ENCODE results near the gene JMY. TPM values are rescaled to one million over a fixed set of nuclear protein-coding genes. Genes with fewer than 3 reads are reported as not detected.

The JMY gene
- total and polyA plus RNA-seq, 7 experiments from 2014 or later: 6.5 to 47.0 (median 23.3) TPM

DNA sequence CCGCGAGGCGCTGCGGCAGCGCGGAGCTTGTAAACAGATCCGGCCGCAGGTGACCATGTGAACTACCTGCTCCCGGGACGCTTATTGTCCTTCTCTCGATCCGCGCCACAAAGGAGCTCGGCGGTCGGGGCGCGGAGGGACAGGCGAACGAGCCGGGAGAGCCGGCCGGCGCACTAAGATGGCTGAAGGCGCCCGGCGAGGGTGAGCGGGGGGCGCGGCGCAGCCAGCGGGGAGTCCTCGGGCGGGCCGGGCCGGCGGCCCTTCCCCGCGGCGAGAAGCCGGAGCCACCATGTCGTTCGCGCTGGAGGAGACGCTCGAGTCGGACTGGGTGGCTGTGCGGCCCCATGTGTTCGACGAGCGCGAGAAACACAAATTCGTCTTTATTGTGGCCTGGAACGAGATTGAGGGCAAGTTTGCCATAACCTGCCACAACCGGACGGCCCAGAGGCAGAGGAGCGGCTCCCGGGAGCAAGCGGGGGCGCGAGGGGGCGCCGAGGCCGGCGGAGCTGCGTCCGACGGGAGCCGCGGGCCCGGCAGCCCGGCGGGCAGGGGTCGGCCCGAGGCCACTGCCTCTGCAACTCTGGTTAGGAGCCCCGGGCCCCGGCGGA lies 535 bp downstream of the JMY start:
- peaks cover 0 to 7% (median 0%) of the 10 kb centered on the region in 3 experiments for H3K36me3 ChIP-seq (ENCODE audit: control insufficient read depth in 2 of 3, insufficient read depth in 3 of 3, low read length in 3 of 3)
- H3K27me3 ChIP-seq (ENCODE audit: control insufficient read depth in 2 of 2, insufficient read depth in 2 of 2, low read length in 2 of 2): no peaks in the 10 kb centered on the region
- ChIA-PET POLR2A (interaction anchor here (0.6 to 2.4 kb wide), 8 partner anchors 8 to 876 kb away, joined by 3 to 15 read pairs (median 4); partner anchors contain the start of gene SCAMP1), CTCF (interaction anchor here (1.5 kb wide), 1 partner anchor 103 kb away, joined by 5 read pairs; no protein-coding TSS in a partner anchor)
- H3K27ac ChIP-seq (ENCODE audit: low read depth, low read length): peak overlapping the region; percentile 99
- H3K4me1 Mint-ChIP-seq: peaks cover 22 to 42% (median 35%) of the 10 kb centered on the region in 7 donors
- peaks cover 8 to 42% of the 10 kb centered on the region in 2 donors for H3K4me1 ChIP-seq (ENCODE audit: control insufficient read depth in 2 of 2, insufficient read depth in 2 of 2, low read length in 2 of 2)
- peak overlapping the region; percentile 86 to 97 (median 94) for H3K4me3 Mint-ChIP-seq
- peak overlapping the region; percentile 95 for H3K4me3 ChIP-seq (ENCODE audit: low read length)
- peaks cover 0 to 5% (median 4%) of the 10 kb centered on the region in 5 donors for H3K36me3 Mint-ChIP-seq
- no peaks in the 10 kb centered on the region for H3K9me3 Mint-ChIP-seq
- peak overlapping the region; percentile 79 to 96 (median 91) for H3K27ac Mint-ChIP-seq
- H3K9me3 ChIP-seq (ENCODE audit: control insufficient read depth in 2 of 3, low read length in 3 of 3): no peaks in the 10 kb centered on the region
- ATAC-seq (peak; percentile 39), DNase-seq (peak in 6 of 9 donors; percentile 16 to 56 (median 45))
- peaks cover 0 to 4% (median 0%) of the 10 kb centered on the region in 5 donors for H3K27me3 Mint-ChIP-seq
- intact Hi-C loops (cut with micrococcal nuclease): loop anchor here (1.0 to 10.0 kb wide), 16 partner anchors 14 to 1459 kb away; partner anchors contain the start of genes MTX3 (in 2 of the 2), SERINC5 (in 2 of the 2), TBCA (in 2 of the 2) and TENT2 (in 2 of the 2)

DNA sequence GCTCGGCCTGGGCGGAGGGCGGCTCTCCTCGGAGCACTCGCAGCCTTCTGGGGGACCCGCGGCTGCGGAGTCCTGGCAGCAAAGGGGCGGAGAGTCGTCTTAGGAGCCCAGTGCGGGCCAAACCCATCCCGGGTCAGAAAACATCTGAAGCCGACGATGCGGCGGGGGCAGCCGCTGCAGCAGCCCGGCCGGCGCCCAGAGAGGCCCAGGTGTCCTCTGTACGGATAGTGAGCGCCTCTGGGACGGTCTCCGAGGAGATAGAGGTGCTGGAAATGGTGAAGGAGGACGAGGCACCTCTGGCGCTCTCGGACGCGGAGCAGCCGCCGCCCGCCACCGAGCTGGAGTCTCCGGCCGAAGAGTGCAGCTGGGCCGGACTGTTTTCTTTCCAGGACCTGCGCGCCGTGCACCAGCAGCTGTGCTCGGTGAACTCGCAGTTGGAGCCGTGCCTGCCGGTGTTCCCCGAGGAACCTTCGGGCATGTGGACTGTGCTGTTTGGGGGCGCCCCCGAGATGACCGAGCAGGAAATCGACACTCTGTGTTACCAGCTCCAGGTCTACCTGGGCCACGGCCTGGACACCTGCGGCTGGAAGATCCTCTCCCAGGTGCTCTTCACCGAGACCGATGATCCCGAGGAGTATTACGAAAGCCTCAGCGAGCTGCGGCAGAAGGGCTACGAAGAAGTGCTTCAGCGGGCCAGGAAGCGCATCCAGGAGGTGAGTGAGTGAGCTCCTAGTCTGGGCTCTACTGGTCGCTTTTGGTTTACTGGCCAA lies 1.2 kb downstream of the JMY start:
- intact Hi-C loops (cut with micrococcal nuclease): loop anchor here (1.0 to 10.0 kb wide), 17 partner anchors 14 to 1460 kb away; partner anchors contain the start of genes MTX3 (in 2 of the 2), SERINC5 (in 2 of the 2), TBCA (in 2 of the 2) and TENT2 (in 2 of the 2)
- ChIA-PET CTCF (interaction anchor here (0.6 to 1.5 kb wide), 2 partner anchors 37 to 104 kb away, joined by 3 to 5 read pairs; no protein-coding TSS in a partner anchor), POLR2A (interaction anchor here (0.5 to 2.4 kb wide), 9 partner anchors 9 to 876 kb away, joined by 3 to 15 read pairs (median 3); partner anchors contain the start of gene SCAMP1)
- H3K27me3 Mint-ChIP-seq: peaks cover 0 to 4% (median 0%) of the 10 kb centered on the region in 5 donors
- H3K27ac ChIP-seq (ENCODE audit: low read depth, low read length): peak overlapping the region; percentile 99
- ATAC-seq: peak; percentile 19
- H3K9me3 ChIP-seq (ENCODE audit: control insufficient read depth in 2 of 3, low read length in 3 of 3): no peaks in the 10 kb centered on the region
- peaks cover 29 to 49% (median 40%) of the 10 kb centered on the region in 7 donors for H3K4me1 Mint-ChIP-seq
- H3K9me3 Mint-ChIP-seq: no peaks in the 10 kb centered on the region
- H3K36me3 ChIP-seq (ENCODE audit: control insufficient read depth in 2 of 3, insufficient read depth in 3 of 3, low read length in 3 of 3): peaks cover 0 to 7% (median 0%) of the 10 kb centered on the region in 3 experiments
- H3K36me3 Mint-ChIP-seq: peaks cover 0 to 5% (median 4%) of the 10 kb centered on the region in 5 donors
- H3K27me3 ChIP-seq (ENCODE audit: control insufficient read depth in 2 of 2, insufficient read depth in 2 of 2, low read length in 2 of 2): no peaks in the 10 kb centered on the region
- H3K4me3 ChIP-seq (ENCODE audit: low read length): peak overlapping the region; percentile 95
- peak; percentile 24 to 55 (median 40) for DNase-seq
- peak overlapping the region; percentile 86 to 97 (median 92) for H3K4me3 Mint-ChIP-seq
- peak overlapping the region; percentile 79 to 96 (median 91) for H3K27ac Mint-ChIP-seq
- H3K4me1 ChIP-seq (ENCODE audit: control insufficient read depth in 2 of 2, insufficient read depth in 2 of 2, low read length in 2 of 2): peaks cover 13 to 48% of the 10 kb centered on the region in 2 donors

DNA sequence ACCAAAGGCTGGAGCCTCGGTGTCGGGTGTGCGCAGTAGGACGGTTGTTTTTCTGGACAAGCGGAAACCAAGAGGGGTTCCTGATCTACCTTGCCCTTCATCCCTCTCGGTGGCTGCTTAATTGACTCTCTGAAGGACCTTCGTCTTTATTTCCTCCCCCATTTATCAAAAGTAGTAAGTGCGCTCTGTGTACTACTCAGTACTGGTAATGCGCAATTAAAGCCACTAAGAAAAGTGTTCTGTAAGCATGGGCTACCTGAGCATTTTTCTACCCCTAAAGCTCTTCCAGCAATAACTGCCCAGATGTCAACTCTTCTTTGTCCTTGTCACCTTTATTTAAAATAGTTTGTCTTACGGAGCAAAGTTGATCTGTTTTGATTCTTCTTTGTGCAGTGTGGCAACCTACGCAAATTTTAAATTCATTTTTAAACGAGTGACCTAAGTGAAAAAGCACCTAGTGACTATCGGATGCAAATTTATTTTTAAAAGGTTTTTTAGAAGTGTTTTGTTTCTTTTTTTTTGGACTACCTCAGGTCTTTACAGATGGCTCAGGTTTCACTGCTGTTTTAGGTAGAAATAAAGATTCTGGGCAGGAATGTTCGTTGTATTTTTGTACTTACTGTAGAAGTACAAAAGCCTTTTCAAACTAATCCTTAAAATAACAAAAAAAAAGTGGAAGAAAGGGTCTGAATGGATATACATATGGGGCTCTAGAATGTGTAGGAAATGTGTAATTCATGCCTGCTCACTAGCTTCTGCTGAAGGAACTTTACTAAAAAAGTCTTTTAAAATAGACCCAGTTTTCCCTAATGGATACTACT lies 2.0 kb downstream of the JMY start:
- Histone ChIP-seq H3K4me3 (ENCODE audit: low read length) (peak overlapping the region; percentile 95), H3K4me1 (ENCODE audit: control insufficient read depth in 2 of 2, insufficient read depth in 2 of 2, low read length in 2 of 2) (peaks cover 15 to 48% of the 10 kb centered on the region in 2 donors), H3K27ac (ENCODE audit: low read depth, low read length) (peak overlapping the region; percentile 99), H3K9me3 (ENCODE audit: control insufficient read depth in 2 of 3, low read length in 3 of 3) (no peaks in the 10 kb centered on the region), H3K27me3 (ENCODE audit: control insufficient read depth in 2 of 2, insufficient read depth in 2 of 2, low read length in 2 of 2) (no peaks in the 10 kb centered on the region), H3K36me3 (ENCODE audit: control insufficient read depth in 2 of 3, insufficient read depth in 3 of 3, low read length in 3 of 3) (peaks cover 0 to 7% (median 0%) of the 10 kb centered on the region in 3 experiments)
- Mint-ChIP-seq H3K27ac (peak overlapping the region; percentile 74 to 96 (median 83)), H3K4me3 (peak overlapping the region; percentile 86 to 97 (median 92)), H3K36me3 (peaks cover 0 to 5% (median 4%) of the 10 kb centered on the region in 5 donors), H3K9me3 (no peaks in the 10 kb centered on the region), H3K27me3 (peaks cover 0 to 4% (median 0%) of the 10 kb centered on the region in 5 donors), H3K4me1 (peaks cover 35 to 57% (median 46%) of the 10 kb centered on the region in 7 donors)
- ATAC-seq (no peak), DNase-seq (peak in 1 of 9 donors; percentile 23)
- ChIA-PET POLR2A (interaction anchor here (0.5 to 2.4 kb wide), 5 partner anchors 8 to 264 kb away, joined by 3 to 15 read pairs (median 3); no protein-coding TSS in a partner anchor), CTCF (interaction anchor here (0.6 kb wide), 1 partner anchor 38 kb away, joined by 3 read pairs; no protein-coding TSS in a partner anchor)
- intact Hi-C loops (cut with micrococcal nuclease): loop anchor here (1.0 to 10.0 kb wide), 14 partner anchors 13 to 1461 kb away; partner anchors contain the start of genes MTX3 (in 2 of the 2), SERINC5 (in 2 of the 2), TBCA (in 2 of the 2) and AP3B1 (in 1 of the 2)

DNA sequence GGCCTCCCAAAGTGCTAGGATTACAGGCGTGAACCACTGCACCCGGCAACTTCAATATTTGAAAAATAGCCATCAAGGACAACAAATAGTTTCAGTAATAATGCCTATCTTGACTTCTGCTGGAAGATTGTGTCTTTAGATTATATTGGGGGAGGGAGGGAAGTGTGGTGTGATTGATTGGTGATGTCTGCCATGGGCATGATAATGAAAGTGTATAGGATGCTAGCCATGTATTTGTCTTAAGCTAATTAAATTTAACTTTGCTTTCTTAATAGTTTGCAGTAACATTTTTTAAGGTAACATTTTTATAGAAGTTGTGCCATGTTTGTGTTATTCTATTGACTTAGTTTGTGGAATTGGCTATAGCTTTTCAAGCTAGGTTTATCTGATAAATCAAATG lies 4.6 kb downstream of the JMY start:
- H3K27me3 Mint-ChIP-seq: peaks cover 0 to 2% (median 0%) of the 10 kb centered on the region in 5 donors
- H3K36me3 Mint-ChIP-seq: peaks cover 0 to 5% (median 4%) of the 10 kb centered on the region in 5 donors
- POLR2A ChIA-PET: no interaction called here
- peaks cover 51 to 79% (median 69%) of the 10 kb centered on the region in 7 donors for H3K4me1 Mint-ChIP-seq
- no peaks in the 10 kb centered on the region for H3K9me3 ChIP-seq (ENCODE audit: control insufficient read depth in 2 of 3, low read length in 3 of 3)
- peaks cover 21 to 50% of the 10 kb centered on the region in 2 donors for H3K4me1 ChIP-seq (ENCODE audit: control insufficient read depth in 2 of 2, insufficient read depth in 2 of 2, low read length in 2 of 2)
- DNase-seq (no peak), ATAC-seq (no peak)
- peak overlapping the region in 2 of 9 donors; percentile 61 to 65 for H3K27ac Mint-ChIP-seq
- CTCF ChIA-PET: no interaction called here
- H3K4me3 ChIP-seq (ENCODE audit: low read length): peak overlapping the region; percentile 14
- no peaks in the 10 kb centered on the region for H3K27me3 ChIP-seq (ENCODE audit: control insufficient read depth in 2 of 2, insufficient read depth in 2 of 2, low read length in 2 of 2)
- peak overlapping the region; percentile 17 to 97 (median 81) for H3K4me3 Mint-ChIP-seq
- H3K36me3 ChIP-seq (ENCODE audit: control insufficient read depth in 2 of 3, insufficient read depth in 3 of 3, low read length in 3 of 3): peaks cover 0 to 7% (median 0%) of the 10 kb centered on the region in 3 experiments
- no peaks in the 10 kb centered on the region for H3K9me3 Mint-ChIP-seq
- no peak overlapping the region for H3K27ac ChIP-seq (ENCODE audit: low read depth, low read length)
- intact Hi-C loops (cut with micrococcal nuclease): no loop called here

DNA sequence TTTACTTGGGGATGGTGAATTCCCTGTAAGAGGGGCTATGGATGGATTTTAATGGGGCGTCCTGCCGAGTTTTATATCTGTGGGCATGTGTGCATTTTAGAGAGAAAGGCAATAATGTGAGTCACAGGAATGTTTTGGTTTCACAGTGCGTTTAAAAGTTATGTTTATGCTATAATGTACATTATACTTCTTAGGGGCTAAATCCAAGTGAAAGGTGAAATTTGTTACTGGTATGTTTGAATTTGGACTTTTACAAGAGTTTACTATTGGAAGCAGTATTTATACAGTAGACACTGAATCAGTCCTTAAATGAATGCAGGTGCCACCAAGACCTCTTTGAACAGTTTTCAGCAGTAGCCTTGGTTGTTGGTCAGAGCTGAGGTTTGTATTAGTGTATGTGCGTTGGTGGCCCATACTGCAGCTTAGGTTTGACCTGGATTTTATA lies 5.6 kb downstream of the JMY start:
- H3K27ac Mint-ChIP-seq: no peak overlapping the region
- intact Hi-C loops (cut with micrococcal nuclease): no loop called here
- peaks cover 21 to 50% of the 10 kb centered on the region in 2 donors for H3K4me1 ChIP-seq (ENCODE audit: control insufficient read depth in 2 of 2, insufficient read depth in 2 of 2, low read length in 2 of 2)
- ATAC-seq: no peak
- H3K9me3 Mint-ChIP-seq: peaks cover 0 to 1% (median 0%) of the 10 kb centered on the region in 11 donors
- H3K36me3 ChIP-seq (ENCODE audit: control insufficient read depth in 2 of 3, insufficient read depth in 3 of 3, low read length in 3 of 3): peaks cover 0 to 7% (median 0%) of the 10 kb centered on the region in 3 experiments
- peaks cover 0 to 5% (median 4%) of the 10 kb centered on the region in 5 donors for H3K36me3 Mint-ChIP-seq
- H3K4me3 ChIP-seq (ENCODE audit: low read length): no peak overlapping the region
- no peaks in the 10 kb centered on the region for H3K27me3 ChIP-seq (ENCODE audit: control insufficient read depth in 2 of 2, insufficient read depth in 2 of 2, low read length in 2 of 2)
- DNase-seq: no peak
- POLR2A ChIA-PET: no interaction called here
- H3K4me1 Mint-ChIP-seq: peaks cover 51 to 86% (median 78%) of the 10 kb centered on the region in 7 donors
- H3K27me3 Mint-ChIP-seq: no peaks in the 10 kb centered on the region
- no peaks in the 10 kb centered on the region for H3K9me3 ChIP-seq (ENCODE audit: control insufficient read depth in 2 of 3, low read length in 3 of 3)
- H3K27ac ChIP-seq (ENCODE audit: low read depth, low read length): no peak overlapping the region
- peak overlapping the region in 8 of 10 donors; percentile 31 to 97 (median 71) for H3K4me3 Mint-ChIP-seq
- CTCF ChIA-PET: no interaction called here

Measured in naive thymus-derived CD4-positive, alpha-beta T cell (primary cell).